ENCODE data around the gene HEPN1.
A peak's percentile ranks its signal among the peaks of the same experiment; 100 is the strongest.

Gene HEPN1

GRCh38 chr11:124896821-124897391, 22.1 kb upstream of the HEPN1 start:
- peak; percentile 8 for DNase-seq (ENCODE audit: extremely low spot score)
- TF ChIP-seq CTCF (IDR thresholded peaks at IDR 0.05; ENCODE audit: control extremely low read depth, extremely low read depth, low read depth, missing control alignments) = no peak
- ChIA-PET POLR2A (no interaction called here), CTCF (interaction anchor here (2.6 kb wide), 1 partner anchor 21 kb away, joined by 8 read pairs; no protein-coding TSS in a partner anchor)

- ChIA-PET CTCF (interaction anchor here (1.0 to 2.6 kb wide), 2 partner anchors 9 to 21 kb away, joined by 4 to 8 read pairs; no protein-coding TSS in a partner anchor), POLR2A (no interaction called here)
- no peak for TF ChIP-seq CTCF (IDR thresholded peaks at IDR 0.05; ENCODE audit: control extremely low read depth, extremely low read depth, low read depth, missing control alignments)
- DNase-seq (ENCODE audit: extremely low spot score) = peak; percentile 9
Observed at GRCh38 chr11:124897674-124898262, 21.3 kb upstream of the HEPN1 start, which contains the start of gene ROBO4. Gene ROBO4, minus strand, starts transcription at chr11:124897865. Its CDS starts 70 bp downstream, at chr11:124897795.

- ChIA-PET CTCF (interaction anchor here (1.0 to 2.6 kb wide), 2 partner anchors 10 to 22 kb away, joined by 4 to 8 read pairs; no protein-coding TSS in a partner anchor), POLR2A (no interaction called here)
- no peak for DNase-seq (ENCODE audit: extremely low spot score)
- no peak for TF ChIP-seq CTCF (IDR thresholded peaks at IDR 0.05; ENCODE audit: control extremely low read depth, extremely low read depth, low read depth, missing control alignments)
Observed at GRCh38 chr11:124898263-124898680, 20.8 kb upstream of the HEPN1 start.

GRCh38 chr11:124898711-124899110, 20.3 kb upstream of the HEPN1 start:
- no peak for TF ChIP-seq CTCF (IDR thresholded peaks at IDR 0.05; ENCODE audit: control extremely low read depth, extremely low read depth, low read depth, missing control alignments)
- no peak for DNase-seq (ENCODE audit: extremely low spot score)
- ChIA-PET CTCF (interaction anchor here (1.0 to 2.6 kb wide), 2 partner anchors 10 to 22 kb away, joined by 4 to 8 read pairs; no protein-coding TSS in a partner anchor), POLR2A (no interaction called here)

GRCh38 chr11:124899383-124900145, 19.5 kb upstream of the HEPN1 start:
- peak; percentile 5 for DNase-seq (ENCODE audit: extremely low spot score)
- no peak for TF ChIP-seq CTCF (IDR thresholded peaks at IDR 0.05; ENCODE audit: control extremely low read depth, extremely low read depth, low read depth, missing control alignments)
- CTCF ChIA-PET = interaction anchor here (2.6 kb wide), 1 partner anchor 23 kb away, joined by 8 read pairs; no protein-coding TSS in a partner anchor
- POLR2A ChIA-PET = no interaction called here

- ChIA-PET POLR2A (no interaction called here), CTCF (interaction anchor here (0.8 kb wide), 1 partner anchor 34 kb away, joined by 3 read pairs; no protein-coding TSS in a partner anchor)
- peak; percentile 1 for DNase-seq (ENCODE audit: extremely low spot score)
- TF ChIP-seq CTCF (IDR thresholded peaks at IDR 0.05; ENCODE audit: control extremely low read depth, extremely low read depth, low read depth, missing control alignments) = no peak
Observed at GRCh38 chr11:124900464-124900863, 18.6 kb upstream of the HEPN1 start.

Data from GM10248 (cell line).